Activated T-helper 1 cell treated with anti-CD3 and anti-CD28 coated beads, Interleukin-2, amount 50 U/mL, for 16 hours (primary cell): Measurements from ENCODE around the gene UPK3BL2.
"Not testable (repeated sequence)": the region's sequence is repeated elsewhere in the genome, so short reads cannot be mapped to it uniquely, and the experiment has no call there.

Source experiments
- DNase-seq, 2 donors: peaks; one replicate each; pipeline ENCODE4 v3.0.0-alpha.2; 2020; ENCODE audit warnings: low read depth in 1 of 2, low spot score in 1 of 2

The UPK3BL2 gene

DNA sequence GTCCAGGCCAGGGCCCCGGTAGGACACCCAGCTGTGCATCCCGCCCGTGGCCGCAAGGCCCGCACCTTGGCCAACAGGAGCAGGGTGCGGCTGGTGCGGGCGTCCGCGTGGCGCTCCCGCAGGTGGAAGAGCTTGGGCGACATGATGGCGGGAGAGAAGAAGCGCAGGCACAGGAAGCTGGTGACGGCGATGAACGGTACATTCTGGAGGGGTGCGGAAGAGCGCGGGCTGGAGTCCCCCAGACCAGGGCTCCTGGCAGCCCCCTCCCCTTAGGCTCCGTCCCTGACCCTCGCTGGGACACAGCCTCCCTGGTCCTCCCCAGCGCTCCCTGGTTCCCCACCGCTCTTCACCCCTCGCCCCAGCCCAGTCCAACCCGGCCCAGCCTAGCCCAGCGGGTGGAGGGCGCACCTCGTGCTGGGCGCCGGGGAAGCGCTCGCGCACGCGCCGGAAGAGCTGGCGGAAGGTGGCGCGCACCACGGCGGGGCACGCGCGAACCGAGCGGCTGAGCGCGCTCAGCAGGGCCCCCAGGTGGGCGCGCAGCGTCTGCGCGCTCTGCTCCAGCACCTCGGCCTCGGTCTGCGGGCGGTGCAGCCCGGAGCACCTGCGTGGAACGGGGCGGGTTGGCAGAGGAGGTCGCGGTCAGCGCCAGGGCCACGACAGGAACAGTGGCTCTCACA lies 48.9 kb downstream of the UPK3BL2 start:
- DNase-seq: not testable (repeated sequence)

DNA sequence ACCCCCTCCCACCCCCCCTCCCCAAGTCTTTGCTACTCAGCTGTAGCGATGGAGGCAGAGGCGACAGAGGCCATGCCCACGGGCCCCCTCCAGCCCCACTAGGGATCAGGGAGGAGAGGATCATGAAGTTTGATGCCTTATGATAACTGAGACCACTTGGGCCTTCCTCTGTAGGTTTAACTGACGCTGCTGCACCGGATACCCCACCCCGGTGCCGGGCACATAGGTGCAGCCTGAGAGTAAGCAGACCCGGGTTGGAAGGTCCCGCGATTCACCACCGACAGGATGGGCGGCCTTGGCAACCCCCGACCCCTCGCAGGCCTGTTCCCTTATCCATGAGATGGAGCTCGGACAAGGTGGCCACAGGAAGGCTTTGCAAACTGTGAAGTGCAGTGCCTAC lies 49.5 kb downstream of the UPK3BL2 start:
- DNase-seq: not testable (repeated sequence)

GRCh38 chr7:102493220-102493935 lies 50.1 kb downstream of the UPK3BL2 start:
- DNase-seq: not testable (repeated sequence)

DNA sequence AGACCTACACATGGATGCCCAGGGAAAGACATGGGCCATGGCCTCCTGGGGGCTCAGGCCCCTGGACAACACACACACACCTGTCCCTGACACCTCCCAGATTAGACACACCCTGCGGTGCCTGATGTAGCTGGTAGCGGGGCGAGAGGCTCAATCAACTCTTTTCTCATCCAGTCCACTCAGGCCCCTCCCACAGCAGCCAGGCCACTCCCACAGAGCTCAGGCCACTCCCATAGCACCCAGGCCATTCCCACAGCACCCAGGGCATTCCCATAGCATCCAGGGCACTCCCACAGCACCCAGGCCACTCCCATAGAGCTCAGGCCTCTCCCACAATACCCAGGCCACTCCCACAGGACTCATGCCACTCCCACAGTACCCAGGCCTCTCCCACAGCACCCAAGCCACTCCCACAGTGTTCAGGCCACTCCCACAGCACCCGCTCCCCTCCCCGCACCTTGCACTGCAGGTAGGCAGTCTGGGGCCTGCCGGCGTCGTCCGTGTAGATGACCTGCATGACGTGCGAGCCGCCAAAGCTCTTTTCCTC lies 52.9 kb downstream of the UPK3BL2 start:
- DNase-seq: not testable (repeated sequence)
